Activated naive CD4-positive, alpha-beta T cell treated with anti-CD3 and anti-CD28 coated beads, Interleukin-2, amount 50 U/mL, for 16 hours (primary cell): ENCODE results near the gene COBLL1.
A peak's percentile ranks its signal among the peaks of the same experiment; 100 is the strongest.
"Not testable (repeated sequence)": the region's sequence is repeated elsewhere in the genome, so short reads cannot be mapped to it uniquely, and the experiment has no call there.

Experiments used
- DNase-seq: peaks from one replicate; pipeline ENCODE4 v3.0.0-alpha.2; 2020

The COBLL1 gene

GRCh38 chr2:164841719-164842623 is at the start of gene COBLL1:
COBLL1 (minus strand) TSS chr2:164841823; CDS start chr2:164841196, 627 bp downstream.
- DNase-seq, result peak; percentile 21

DNA sequence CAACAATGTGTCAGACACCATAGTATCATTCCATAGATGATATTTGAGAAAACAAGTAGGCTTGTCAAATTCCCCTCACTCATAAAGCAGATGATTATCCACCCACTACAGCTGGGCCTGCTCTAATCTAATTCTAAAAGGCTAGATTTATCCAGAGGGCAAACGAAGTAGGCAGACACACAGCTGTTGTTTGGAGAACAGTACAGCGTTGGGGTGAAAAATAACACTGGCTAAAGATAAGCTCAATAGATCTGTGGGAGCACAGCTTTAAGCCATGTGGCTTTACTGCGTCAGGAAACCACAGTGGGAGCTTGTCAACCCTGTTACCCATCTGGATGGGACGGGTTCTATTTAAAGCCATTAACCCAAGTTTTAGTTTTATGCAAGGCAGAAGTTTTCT is 48.9 kb upstream of the COBLL1 start:
- no peak for DNase-seq

DNA sequence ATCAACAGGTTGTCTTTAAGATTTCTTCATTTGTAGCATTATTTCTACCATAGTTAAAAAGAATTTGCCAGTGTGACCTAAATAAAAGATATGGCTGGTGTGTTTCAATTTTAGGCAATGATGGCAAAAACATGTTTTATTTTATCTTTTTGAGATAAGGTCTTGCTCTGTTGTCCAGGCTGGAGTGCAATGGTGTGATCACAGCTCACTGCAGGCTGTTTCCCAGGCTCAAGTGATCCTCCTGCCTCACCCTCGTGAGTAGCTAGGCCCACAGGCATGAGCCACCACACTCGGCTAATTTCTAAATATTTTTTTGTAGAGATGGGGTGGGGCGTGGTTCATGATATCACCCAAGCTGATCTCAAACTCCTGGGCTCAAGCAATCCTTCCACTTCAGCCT is 47.0 kb upstream of the COBLL1 start:
- DNase-seq, result no peak

DNA sequence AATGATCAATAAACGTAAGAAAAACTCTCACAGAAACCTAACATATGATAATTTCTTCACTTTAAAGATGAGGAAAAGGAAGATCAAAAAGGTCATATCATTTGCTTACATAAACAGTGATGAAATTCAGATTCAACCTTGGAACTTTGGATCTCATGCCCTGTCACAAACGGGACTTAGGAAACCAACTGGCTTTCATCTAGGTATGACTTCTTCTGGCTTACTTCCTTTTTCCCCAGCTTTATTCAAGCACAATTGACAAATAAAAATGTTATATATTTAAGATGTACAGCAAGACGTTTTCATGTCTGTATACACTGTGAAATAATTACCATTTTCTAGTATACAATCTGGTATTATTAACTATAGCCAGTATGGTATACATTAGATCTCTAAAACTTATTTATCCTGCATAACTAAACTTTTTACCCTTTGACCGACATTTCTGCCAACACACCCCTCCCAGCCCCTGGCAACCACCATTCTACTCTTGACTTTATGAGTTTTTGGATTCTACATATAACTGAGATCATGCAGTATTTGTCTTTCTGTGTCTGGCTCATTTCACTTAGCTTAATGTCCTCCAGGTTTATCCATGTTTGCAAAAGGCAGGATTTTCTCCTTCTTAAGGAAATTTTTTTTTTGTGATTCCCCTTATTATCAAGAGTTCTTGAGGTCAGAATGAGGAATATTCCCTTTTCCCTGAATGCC is 46.0 kb upstream of the COBLL1 start:
- no peak for DNase-seq

DNA sequence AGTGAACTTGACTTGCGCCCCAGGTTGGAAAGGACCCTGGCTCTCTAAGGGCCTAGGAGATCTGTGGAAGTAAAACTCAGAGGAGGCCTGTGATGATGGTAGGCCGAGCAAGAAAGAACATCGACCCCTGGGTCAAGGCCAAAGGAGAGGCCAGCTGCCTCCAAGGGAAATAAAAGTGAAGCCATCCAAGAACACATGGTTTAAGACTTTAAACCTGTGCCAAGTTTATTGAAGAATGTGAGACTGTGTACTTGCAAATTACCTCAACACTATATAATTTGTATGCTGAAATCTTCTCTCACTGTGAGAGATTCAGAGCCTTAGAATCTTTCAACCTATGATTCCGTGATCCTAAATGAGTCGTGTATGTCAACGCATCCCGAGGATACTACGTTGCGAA is 40.7 kb upstream of the COBLL1 start:
- DNase-seq, result no peak

DNA sequence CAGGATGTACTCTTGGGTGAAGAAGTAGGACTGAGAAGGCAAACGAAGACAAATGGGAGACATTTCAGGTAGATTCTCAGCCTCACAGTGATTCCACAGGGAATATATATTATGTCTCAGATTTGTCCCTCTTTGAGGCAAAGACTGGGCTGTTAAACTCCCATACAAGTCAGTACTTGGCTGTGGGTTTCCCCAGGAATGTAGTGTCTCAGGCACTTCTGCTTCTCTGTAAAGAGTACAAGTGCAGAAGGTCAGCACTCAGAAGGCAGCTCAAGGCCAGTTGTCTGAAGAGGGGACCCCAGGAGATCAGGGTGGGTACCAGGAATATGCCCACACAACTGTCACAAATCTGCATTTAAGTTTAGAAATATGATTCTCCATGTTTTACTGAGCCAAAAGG is 39.9 kb upstream of the COBLL1 start:
- DNase-seq, result no peak

GRCh38 chr2:164879901-164880535 is 38.4 kb upstream of the COBLL1 start:
- no peak for DNase-seq

DNA sequence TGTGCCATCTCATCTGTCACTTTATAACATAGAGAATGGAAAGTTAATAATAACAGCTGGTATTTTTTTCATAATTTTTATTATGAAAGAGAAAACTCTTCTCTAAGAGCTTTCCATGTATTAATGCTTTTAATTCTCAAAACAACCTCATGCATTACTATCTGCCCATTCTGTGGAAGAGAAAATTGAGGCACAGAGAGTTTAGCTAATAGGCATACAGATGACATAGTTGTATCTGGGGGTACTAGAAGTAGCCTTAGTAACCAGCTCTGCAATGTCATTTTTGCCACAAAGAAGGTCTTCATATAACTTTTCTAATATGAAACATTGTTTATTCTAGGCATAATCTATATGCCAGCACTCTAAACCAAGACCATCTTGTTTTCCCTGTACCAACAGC is 36.3 kb upstream of the COBLL1 start:
- no peak for DNase-seq

GRCh38 chr2:164877169-164877568 is 35.5 kb upstream of the COBLL1 start:
- no peak for DNase-seq

DNA sequence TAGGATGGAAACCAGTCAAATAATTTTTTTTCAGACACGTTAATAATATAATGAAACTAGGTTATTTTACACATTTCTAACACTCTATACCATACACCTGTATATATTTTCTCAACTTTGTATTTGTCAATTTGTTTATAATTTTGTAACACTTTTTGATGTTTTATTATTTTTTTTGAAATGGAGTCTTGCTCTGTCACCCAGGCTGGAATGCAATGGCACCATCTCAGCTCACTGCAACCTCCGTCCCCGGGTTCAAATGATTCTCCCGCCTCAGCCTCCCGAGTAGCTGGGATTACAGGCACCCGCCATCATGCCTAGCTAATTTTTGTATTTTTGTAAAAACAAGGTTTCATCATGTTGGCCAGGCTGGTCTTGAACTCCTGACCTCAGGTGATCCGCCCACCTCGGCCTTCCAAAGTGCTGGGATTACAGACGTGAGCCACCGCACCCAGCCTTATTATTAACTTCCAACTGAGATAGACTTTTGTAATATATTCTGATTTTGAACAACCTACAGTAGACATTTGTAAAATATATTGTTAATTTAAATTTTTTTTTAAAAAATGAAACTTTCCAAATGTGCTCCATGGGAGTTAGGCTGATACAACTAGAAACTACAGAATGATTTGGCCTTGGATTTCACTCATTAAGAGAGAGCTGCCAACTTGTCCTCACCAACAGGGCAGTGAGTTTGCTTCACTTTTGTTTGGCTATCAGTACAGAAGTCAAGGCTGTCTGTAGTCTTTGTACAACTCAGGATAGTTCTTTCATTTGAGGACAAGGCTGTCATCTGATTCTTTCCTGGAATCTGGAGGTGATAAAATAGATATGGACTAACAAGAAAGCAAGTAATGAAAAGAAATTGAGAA is 33.9 kb upstream of the COBLL1 start:
- no peak for DNase-seq

DNA sequence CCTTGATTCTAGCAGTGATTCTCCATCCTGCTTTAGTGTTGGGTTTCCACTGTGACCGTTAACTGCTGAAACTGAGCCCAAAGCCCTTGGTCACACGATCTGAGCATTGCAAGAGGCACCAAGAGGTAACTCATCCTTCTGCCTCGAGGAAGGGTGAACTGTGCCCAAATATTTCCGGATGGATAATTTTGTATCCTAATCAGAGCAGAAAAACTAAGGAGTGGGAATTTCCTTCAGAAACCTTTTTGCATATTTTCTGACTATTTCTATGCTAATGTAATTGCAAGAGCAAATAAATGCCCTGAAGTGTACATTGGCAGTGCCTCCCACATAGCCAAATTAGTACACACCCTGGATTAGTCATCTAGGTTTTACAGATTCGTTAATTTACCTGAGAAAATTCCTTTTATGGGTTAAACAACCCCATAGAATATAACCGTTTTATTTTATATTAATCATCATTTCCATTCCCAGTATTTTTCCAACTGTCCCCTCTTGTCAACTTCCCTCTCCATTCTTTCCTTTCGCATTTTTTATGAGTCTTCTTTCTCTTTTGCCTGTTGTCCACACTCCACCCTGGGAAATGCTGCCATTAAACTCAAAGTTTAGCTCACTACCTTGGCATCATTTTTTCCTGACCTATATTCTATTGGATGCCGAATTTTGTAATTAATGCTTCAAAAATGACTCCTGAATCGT is 31.7 kb upstream of the COBLL1 start:
- no peak for DNase-seq

- no peak for DNase-seq
Observed at GRCh38 chr2:164871404-164871803, 29.8 kb upstream of the COBLL1 start.

GRCh38 chr2:164869420-164869772 is 27.8 kb upstream of the COBLL1 start:
- no peak for DNase-seq

GRCh38 chr2:164868563-164869419 is 27.2 kb upstream of the COBLL1 start:
- no peak for DNase-seq

DNA sequence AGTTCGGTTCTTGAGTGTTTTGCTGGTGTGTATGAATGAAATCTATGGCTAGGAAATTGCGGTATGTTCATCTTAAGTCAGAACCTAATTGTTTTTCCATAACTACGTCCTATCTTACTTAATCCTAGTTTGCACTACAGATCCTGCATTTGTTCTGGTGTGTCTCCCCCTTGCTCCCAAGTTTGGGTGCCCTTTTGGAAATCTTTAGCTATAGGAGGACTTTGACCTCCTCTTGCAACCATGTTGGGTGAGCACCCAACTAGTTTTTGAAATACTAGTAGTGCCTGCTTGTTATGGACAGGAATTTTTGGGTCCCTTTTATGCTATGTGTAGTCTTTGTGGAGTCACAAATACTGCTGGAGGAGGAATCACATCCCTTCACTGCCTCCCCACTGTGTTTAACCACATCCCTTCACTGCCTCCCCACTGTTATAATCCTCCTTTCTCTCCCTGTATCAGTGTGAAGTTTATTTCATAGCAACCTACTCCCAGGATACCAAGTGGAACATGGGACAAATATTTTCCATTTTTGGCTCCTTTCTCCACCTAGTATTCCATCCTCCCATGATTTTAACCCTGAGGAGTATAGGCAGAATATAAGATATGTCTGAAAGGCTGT is 26.3 kb upstream of the COBLL1 start:
- DNase-seq, result no peak

GRCh38 chr2:164866381-164866780 is 24.8 kb upstream of the COBLL1 start:
- DNase-seq, result not testable (repeated sequence)

- no peak for DNase-seq
Observed at GRCh38 chr2:164860694-164861042, 19.0 kb upstream of the COBLL1 start.

DNA sequence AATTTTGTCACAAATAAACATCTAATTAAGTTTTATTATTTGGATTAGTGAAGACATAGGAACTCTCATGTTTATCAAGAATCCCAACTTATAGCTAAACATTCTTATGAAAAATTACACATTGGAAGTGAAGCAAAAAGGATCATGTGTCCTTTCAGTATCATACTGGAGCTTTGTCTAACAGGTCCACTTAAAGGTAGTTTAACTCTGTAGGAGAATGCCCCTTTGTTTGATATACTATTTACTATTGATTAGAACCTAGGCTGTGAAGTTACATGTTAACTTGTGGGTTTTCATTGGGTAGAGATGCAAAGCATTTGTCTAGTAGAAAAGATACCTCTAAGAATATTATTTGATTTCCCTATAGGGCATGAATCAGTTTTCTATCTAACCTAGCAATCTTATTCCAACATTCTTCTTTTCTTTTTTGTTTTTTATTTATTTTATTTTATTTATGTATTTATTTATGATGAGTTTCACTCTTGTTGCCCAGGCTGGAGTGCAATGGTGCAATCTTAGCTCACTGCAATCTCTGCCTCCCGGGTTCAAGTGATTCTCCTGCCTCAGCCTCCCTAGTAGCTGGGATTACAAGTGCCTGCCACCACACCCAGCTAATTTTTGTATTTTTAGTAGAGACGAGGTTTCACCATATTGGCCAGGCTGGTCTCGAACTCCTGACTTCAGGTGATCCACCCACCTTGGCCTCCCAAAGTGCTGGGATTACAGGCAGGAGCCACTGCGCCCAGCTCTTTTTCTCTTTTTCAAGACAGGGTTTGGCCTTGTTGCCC is 18.5 kb upstream of the COBLL1 start:
- DNase-seq, result not testable (repeated sequence)

DNA sequence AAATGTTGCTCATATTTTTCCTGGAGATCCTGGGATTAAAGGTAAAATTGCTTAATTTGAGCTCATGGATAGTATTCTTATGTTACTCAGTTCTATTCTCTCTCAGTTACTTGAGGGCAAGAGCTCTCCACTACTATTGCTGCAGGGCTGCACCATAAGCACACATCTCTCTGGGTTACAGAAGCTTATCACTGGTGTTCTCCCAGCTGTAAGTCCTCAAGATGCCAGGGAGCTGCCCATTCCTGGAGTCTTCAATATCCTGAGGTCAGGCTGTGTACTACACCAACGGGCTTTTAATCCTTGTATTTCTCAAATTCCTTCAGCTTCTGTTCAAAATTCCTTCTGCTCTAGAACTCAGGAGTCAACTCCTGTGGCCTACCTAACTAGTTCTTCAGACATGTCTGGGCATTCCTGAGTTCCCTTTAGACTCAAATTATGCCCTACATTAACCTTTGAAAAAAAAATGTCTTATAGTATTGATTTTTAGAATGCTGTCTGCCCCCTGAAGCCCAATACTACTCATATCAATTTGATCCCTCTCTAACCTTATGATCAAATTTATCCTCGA is 17.7 kb upstream of the COBLL1 start:
- no peak for DNase-seq

DNA sequence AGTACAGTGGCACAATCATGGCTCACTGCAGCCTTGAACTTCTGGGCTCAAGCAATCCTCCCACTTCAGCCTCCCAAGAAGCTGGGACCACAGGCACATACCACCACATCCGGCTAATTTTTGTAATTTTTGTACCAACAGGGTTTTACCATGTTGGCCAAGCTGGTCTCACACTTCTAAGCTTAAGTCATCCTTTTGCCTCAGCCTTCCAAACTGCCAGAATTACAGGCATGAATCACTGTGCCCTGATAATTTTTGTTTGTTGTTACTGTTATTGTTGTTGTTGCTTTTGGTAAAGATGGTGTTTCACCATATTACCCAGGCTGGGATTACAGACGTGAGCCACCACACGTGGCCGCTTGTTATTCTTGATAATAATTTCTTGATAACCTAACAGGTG is 10.5 kb upstream of the COBLL1 start:
- DNase-seq, result no peak
